Inferior parietal cortex (tissue), 1 donor: Measurements from ENCODE around the gene KRTAP17-1.
"Not testable (repeated sequence)": the region's sequence is repeated elsewhere in the genome, so short reads cannot be mapped to it uniquely, and the experiment has no call there.

ENCODE experiments used
- DNase-seq: peaks from one replicate; pipeline ENCODE4 v3.0.0-alpha.2; 2016; ENCODE audit errors: extremely low spot score

KRTAP17-1 gene, protein sequence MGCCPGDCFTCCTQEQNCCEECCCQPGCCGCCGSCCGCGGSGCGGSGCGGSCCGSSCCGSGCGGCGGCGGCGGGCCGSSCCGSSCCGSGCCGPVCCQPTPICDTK

GRCh38 chr17:41315204-41315794 is at the start of gene KRTAP17-1:
Gene KRTAP17-1 (minus strand): TSS chr17:41315710. CDS start chr17:41315650, 60 bp downstream.
- no peak for DNase-seq

DNA sequence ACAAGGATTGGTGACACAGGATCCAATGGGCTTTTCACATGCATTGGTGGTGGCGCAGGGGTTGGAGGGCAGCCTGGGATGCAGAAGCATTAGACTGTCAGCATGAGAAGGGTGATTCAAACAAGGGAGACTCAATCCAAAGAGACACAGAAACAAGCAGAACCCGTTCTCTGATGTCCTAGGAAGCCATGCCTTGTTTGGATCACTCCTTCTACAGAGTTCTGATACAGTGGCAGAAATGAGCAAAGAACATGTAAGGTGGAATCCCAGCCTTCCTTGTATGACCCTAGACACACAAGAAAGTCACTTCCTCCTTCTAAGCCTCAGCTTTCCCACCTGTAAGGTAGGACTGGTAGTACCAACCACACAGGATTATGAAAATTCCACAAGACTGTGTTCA is 48.4 kb upstream of the KRTAP17-1 start:
- DNase-seq: no peak

DNA sequence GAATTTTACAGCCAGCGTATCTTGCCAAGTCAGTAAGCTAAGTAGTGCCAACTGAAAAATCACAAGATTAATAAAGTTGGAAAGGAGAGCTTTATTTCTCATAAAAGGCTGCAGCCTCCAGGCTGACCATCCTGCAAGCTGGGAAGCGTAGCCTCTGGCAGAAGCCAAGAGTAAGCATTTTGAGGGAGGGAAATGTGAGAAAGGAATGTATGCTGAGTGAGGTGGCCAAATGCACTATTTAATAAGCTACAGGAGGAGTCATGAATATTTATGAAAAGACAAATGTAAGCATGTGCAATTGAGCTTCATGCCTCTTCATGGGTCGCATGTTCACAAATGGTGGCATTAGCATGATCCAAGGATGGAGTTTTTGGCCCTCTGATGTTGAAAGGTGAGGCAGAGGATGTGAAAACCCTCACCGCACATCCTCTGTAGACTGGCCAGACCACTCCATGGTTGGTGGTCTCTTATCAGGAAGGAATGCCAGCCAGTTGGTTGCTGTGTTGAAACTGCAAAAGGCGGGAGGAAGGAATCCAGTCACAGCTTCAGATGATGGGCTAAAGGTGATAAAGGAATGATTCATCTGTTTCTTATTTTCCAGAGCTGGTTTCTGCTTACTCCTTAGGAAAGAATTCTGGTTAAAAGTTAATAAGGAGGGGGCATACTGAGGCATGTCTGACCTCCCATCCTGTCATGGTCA is 44.9 kb upstream of the KRTAP17-1 start:
- no peak for DNase-seq

DNA sequence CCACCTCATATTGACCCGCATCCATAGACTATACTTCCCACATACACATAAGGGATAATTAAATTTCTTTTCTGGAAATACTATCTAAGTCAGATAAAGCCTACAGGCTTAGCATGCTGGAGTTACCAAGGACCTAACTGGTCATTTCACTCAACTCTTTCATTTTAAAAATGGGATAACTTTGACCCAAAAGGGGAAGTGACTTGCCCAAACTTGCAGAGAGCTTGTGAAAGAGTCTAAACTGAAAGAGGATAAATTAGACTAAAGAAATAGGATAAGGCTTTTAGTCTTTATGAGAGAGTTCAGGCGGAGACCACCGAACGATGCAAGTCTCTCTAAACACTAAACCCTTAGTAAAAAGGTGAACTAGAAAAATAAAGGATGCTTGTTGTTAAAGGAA is 39.0 kb upstream of the KRTAP17-1 start:
- DNase-seq: no peak

DNA sequence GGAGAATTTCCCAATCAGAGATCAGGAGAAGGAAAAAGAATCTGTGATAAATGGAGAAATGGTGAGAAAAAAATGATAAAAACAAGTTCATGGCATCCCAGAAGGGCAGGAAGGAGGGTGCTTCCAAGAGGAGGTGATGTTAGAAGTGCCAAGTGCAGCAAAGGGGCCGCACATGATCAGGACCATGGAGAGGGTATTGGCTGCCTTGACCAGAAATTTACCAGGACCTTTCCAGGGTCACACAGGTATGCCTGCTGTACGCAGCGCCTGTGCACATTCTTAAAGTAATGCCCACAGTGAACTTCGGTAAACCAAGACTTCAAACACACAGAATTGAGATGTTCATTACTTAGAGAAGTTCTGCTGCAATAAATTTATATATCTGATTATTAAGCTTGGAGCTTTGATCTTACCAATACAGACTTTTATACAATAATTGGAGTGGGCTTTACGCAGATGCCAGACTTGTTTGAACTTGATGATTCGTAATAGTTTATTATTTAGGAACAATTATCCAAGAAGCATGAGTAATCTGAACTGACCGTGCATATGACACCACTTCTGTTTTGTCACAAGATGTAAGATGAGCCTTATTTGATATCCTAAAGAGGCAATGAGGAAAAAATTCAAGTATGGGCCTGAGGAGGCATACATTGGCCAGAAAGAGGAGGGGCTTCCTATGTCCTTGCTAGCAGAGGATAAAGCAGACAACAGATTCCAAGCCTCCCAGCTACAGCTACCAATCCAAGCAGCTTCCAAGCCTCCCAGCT is 37.3 kb upstream of the KRTAP17-1 start:
- DNase-seq: no peak

DNA sequence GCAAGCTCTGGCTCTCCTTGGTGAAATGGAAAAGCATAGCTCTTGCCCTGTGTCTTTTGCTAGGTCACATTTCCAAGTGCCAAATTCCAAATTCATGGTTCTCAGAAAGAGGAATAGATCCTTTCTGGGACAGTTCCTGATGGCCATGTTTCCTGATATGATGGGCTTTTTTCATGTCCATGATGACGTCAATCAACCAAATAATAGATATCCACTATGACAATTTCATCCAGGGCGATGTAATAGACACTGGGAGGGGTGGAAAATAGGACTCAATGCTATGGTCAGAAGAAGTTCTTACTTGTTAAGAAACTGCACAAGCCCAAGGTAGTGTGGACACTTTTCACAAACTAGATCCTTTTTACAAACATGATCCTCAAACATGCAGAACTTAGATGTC is 35.7 kb upstream of the KRTAP17-1 start:
- DNase-seq: no peak

DNA sequence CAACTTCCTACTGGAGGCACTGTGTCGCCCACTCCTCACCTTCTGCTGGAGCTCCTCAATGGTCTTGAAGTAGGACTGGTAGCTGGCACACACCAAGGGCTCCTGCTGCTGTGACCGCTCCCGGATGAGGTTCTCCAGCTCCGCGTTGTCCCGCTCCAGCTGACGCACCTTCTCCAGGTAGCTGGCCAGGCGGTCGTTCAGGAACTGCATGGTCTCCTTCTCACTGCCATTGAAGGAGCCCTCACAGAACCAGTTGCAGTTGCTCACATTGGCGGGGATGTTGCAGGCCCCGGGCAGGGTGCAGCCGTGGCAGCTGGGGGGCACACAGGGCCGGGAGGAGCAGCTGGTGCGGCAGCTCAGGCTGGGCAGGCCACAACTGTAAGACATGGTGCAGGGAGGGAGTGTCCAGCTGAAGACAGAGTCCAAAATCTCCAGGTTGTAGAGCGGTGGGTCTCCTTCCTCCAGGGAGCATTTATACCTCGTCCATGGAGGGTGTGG is 34.9 kb upstream of the KRTAP17-1 start, which contains the start of gene KRT33A:
TSS of gene KRT33A (minus strand) at position 448 of the 498 bp plus-strand sequence. CDS start at position 387, 61 bp downstream.
- not testable (repeated sequence) for DNase-seq

DNA sequence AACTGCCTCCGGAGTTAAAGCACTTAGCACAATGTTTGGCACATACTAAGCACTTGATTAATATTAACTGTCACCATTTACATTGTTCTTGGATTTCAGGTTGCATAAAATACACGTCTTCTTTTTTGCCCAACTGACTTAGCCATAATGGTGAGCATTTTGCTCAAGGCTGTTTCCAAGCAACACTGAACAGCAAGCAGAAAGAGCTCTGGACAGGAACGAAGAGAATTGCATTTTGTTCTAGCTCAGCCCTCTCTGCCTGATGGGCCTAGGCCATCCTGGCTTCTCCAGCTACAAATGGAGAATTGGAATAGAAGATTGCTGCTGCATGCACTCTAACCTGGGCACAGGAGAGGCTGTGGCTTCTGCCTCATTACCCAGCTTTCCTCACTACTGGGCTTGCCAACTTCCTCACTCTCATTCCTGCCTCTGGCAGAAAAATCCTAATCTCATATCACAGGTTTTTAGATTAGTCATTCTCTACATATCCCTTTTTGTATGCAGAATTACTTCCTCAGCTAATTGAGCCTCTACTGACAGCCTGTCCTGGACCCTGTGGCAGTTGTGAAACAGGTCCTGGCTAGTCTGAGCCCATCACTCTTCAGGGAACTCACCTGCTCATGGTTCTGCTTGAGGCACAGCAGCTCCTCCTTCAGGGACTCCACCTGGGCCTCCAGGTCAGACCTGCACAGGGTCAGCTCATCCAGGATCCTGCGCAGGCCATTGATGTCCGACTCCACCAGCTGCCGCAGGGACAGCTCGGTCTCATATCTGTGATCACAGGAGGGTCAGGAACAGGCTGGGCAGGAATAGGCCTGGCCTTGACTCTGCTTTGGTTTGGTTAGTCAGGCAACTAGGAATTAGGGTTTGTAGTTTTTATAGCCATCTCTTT is 32.6 kb upstream of the KRTAP17-1 start:
- DNase-seq: no peak

DNA sequence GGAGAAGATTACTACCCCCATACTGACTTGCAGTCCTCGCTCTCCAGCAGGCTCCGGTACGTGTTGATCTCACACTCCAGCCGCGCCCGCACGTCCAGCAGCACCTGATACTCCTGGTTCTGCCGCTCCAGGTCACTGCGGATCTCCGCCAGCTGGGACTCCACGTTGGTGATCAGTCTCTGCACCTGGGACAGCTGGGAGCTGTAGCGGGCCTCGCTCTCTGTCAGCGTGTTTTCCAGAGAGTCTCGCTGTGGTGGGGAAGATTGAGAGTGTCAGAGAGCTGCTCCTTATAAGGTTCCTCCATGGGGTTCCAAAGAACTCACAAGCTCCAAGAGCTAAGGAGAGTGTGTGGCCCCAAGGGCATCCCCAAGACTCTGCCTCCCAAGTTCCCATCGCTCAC is 30.9 kb upstream of the KRTAP17-1 start:
- DNase-seq: not testable (repeated sequence)

DNA sequence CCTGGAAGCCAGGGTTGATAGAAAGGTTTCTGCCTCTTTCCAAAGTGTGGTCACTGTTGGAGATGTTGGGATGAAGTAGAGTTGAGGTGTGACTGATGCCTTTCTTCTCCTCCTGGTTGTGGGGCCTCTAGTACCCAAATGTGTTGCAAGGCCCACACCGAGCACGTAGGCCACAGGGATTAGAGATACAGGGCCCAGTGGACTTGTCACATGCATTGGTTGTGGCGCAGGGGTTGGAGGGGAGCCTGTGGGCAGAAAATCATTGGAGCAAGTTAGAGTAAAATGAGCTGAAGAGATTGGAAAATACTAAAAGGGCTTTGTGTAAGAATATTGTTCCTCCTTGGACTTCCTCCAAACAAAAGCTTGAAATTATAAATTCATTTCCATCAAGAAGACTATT is 30.5 kb upstream of the KRTAP17-1 start:
- DNase-seq: no peak

DNA sequence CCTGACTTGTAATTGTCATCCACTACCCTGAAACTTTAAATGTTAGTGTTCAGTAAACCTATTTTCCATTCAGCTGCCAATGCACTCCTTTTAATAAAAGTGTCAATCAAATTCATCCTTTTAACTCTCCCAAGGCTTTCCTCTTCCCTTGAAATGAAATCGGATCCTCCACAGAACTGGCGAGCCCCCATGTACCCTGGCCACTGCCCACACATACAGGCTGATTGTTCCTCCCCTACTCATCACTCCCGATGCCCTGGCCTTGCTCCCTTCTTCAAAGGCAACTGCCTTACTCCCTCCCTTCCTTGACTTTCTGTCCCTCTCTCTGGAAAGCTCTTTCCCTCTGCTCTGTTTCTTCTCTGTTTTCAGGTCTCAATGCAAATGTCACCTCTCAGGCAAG is 27.5 kb upstream of the KRTAP17-1 start:
- DNase-seq: no peak

GRCh38 chr17:41340934-41341861 is 25.7 kb upstream of the KRTAP17-1 start:
- DNase-seq: no peak

- no peak for DNase-seq
Observed at GRCh38 chr17:41340494-41340893, 25.0 kb upstream of the KRTAP17-1 start.

GRCh38 chr17:41339571-41340172 is 24.2 kb upstream of the KRTAP17-1 start:
- no peak for DNase-seq

DNA sequence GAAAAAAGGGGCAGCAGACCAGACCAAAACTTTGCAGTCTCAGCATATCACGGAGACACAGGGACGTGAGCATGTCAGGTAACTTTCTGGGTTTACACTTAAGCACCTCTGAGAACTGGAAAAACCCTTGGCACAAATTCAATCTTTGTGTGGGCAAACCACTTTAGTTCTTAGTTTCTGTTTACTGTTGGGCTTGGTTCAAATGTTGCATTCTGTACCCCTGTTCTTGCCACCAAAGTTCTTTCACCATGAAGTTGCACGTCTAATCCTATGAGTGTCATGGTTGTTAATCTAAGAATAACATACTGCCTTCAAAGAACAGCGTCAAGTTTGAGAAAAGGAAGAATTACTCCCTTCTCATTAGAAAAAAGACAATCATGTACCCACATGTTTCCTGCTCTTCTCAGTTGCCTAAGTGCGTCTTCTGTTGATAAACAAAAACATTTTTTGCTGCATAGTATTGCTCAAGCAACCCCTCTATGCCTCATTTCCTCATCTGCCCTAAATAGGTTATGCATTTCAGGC is 23.5 kb upstream of the KRTAP17-1 start:
- no peak for DNase-seq

DNA sequence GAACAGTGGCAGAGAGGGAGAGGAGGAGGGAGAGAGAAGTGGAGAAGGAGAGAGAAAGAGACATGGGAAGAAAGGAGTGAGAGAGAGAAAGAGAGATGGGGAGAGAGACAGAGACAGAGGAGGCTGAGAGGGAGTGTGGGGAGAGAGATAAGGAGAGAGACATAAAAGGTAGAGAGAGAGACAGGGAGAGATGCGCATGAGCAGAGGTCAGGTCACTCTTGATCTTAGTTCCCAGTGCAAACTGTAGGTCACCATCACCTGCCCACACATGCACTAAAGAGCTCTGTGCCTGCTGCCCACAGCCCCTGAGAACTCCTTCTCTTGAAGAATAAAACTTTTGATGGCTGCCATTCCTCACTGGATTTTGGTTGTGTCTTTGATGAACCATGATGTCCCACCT is 20.2 kb upstream of the KRTAP17-1 start:
- DNase-seq: no peak

DNA sequence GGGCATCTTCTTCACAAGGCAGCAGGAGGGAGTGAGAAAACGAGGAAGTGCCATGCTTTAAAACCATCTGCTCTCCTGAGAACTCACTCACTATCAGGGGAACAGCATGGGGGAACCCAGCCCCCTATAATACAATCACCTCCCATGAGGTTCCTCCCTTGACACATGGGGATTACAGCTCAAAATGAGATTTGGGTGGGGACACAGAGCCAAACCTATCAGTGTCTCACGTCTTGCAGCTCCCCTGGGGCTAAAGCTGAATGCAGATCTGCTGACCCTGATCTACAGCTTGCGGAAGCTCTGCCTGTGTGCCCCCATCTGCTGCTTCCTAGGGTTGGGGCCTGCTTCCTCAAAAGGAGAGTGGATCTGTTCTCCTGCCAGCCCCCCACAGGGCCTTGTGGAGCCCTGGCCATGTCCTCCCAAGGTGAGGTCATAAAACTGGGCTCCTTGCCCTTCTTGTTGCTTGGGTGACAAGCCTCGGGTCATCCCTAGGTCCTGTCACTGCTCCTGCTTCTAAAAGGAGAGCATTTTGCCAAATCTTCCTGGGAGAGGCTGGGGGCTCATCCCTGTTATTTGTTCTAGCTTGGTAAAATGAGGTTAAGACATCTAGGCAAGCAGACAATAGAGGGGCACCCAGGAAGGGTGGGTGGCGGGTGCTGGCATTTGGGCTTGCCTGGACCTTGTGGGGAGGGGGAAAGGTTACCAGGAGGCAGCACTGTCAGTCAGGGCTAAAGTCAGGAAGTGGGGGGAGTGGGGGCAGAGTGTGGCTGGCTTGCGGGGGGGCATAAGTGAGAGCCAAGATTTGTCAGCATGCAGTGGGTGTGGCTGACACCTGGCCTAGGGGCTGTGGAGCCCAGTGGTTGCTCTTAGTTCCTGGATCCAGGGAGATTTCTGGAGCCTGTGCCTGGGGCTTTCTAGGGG is 19.1 kb upstream of the KRTAP17-1 start:
- no peak for DNase-seq

DNA sequence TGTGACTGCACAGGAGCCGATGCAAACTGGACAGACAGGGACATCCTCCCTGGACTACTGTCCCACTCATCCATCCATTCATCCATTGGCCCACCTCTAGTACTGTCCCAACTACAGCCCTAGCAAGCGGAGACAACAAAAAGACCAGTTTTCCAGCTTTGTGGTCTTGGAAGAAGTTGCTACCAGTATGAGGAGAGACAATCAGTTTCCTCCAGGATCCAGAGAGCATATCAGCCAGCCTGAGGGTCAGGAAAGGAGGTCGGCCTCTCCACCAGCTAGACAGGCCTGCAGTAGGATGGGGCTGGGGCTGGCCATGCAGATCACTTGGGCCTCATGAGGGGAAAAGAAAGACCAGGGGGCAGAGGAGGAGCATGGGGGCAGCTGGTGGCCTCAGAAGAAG is 18.3 kb upstream of the KRTAP17-1 start:
- DNase-seq: no peak
